HG03280 (cell line): ENCODE measurements around the gene LBX1.

Experiments used
- ATAC-seq: cut with Tn5 transposase; IDR thresholded peaks from one replicate; pipeline ENCODE4 v1.9.1; 2021; ENCODE audit warnings: mild to moderate bottlenecking, moderate library complexity; ENCODE audit not compliant: unreplicated experiment

Gene LBX1

GRCh38 chr10:101229266-101230182, at the start of gene LBX1:
LBX1 (minus strand) TSS chr10:101229463; CDS start chr10:101228815, 648 bp downstream.
- no peak for ATAC-seq

- no peak for ATAC-seq
These were observed 44.5 kb upstream of the LBX1 start for GRCh38 chr10:101273741-101274140.

GRCh38 chr10:101273330-101273729, 44.1 kb upstream of the LBX1 start:
- no peak for ATAC-seq

- no peak for ATAC-seq
These were observed 43.1 kb upstream of the LBX1 start for GRCh38 chr10:101272229-101272868.

GRCh38 chr10:101270763-101271162, 41.5 kb upstream of the LBX1 start:
- ATAC-seq: no peak

GRCh38 chr10:101267776-101268175, 38.5 kb upstream of the LBX1 start:
- ATAC-seq: no peak

GRCh38 chr10:101267290-101267680, 38.0 kb upstream of the LBX1 start:
- no peak for ATAC-seq

GRCh38 chr10:101266381-101267289, 37.4 kb upstream of the LBX1 start:
- ATAC-seq: no peak

- ATAC-seq: no peak
These were observed 34.0 kb upstream of the LBX1 start for GRCh38 chr10:101263150-101263752.

GRCh38 chr10:101262147-101262546, 32.9 kb upstream of the LBX1 start:
- ATAC-seq: no peak

- ATAC-seq: no peak
These were observed 32.4 kb upstream of the LBX1 start for GRCh38 chr10:101261702-101262101.

GRCh38 chr10:101260764-101261481, 31.7 kb upstream of the LBX1 start:
- no peak for ATAC-seq

- no peak for ATAC-seq
These were observed 29.1 kb upstream of the LBX1 start for GRCh38 chr10:101258179-101258885.

- no peak for ATAC-seq
These were observed 28.2 kb upstream of the LBX1 start for GRCh38 chr10:101257491-101257890.

GRCh38 chr10:101257084-101257483, 27.8 kb upstream of the LBX1 start:
- ATAC-seq: no peak

GRCh38 chr10:101256387-101256786, 27.1 kb upstream of the LBX1 start:
- ATAC-seq: no peak

GRCh38 chr10:101250136-101250535, 20.9 kb upstream of the LBX1 start:
- no peak for ATAC-seq

GRCh38 chr10:101249171-101249581, 19.9 kb upstream of the LBX1 start:
- ATAC-seq: no peak

GRCh38 chr10:101246639-101247038, 17.4 kb upstream of the LBX1 start:
- no peak for ATAC-seq
